SIG-M5 treated with dmso at 0.1 percent for 504 hours (cell line): Measurements from ENCODE around the gene SDK1.

ENCODE experiments used
- DNase-seq: peaks from one replicate; lab custom pipeline; 2025; ENCODE audit not compliant: unreplicated experiment; lab: John Stamatoyannopoulos, UW

The SDK1 gene

DNA sequence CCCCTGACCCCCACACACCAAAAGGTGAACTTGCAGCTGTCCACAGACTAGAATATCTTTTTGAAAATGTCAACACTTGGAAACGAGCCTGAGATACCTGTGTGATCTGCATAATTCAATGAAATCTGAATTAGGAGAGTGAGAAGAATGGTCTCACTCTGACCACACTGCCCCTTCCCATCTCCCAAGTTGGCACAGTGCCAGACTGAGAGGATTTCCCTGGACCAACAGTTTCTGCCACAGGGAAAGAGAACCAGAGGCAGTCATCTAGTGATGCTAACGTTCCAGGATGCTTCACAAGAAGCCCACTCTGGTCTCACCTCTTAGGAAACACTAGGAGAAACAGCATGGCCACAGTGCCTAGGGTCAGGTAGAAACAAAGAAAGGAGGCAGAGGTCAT is 479.0 kb downstream of the SDK1 start:
- DNase-seq = no peak

DNA sequence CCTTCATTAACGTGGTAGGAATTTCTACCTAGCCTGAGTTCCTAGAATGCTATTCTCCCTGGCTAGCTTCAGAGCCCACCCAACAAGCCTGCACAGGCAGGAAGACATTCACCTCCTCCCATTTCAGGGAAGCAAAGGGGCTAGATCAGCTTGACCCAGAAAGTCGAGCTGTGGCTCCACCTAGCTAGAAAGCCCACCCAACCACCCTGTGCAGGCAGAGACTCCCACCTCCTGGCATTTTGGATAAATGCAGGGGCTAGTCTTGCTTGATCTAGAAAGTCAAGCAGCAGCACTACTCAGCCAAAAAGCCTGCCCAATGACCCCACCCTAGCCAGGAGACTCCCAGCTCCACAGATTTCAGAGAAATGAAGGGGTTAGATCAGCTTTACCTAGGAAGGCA is 479.5 kb downstream of the SDK1 start:
- DNase-seq = no peak

DNA sequence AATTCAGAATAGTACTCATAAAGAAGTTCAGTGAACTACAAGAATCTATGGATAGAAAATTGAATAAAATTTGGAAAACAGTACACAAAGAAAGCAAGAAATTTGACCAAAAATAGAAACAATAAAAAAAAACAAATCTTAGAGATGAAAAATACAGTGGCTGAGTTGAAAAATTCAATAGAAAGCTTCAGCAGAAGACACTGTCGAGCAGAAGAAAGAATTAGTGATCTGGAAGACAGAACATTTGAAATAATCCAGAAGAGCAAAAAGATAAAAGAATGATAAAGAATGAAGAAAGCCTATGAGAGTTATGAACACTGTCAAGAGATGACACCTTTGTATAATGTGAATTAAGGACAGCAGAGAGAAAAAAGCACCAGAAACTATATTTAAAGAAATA is 480.6 kb downstream of the SDK1 start:
- DNase-seq = no peak

DNA sequence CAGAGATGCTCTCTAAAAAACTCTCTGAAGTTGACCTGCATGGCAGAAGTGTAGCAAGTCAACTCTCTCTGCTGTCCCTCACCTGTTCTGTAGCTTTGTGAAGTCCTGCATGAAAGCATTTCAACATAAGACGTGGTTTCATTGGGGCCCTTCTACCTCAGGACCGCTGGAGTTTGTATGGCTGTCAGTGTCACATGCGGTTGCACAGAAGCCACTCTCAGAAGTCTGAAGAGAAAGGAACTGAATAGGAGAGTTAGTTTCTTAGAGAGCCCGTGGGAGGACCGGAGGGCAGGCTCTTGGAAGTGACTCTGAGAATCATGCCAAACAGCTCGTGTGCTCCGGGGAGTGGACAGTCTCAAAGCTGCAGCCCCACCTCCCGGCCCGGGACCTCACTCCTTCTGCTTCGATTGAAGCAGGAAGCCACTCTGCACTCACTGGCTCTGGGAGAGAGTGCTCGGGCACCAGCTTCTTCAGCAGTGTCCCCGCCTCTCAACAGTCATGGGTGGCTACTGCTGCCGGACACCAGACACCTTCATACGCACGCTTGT is 486.7 kb downstream of the SDK1 start:
- DNase-seq = no peak

DNA sequence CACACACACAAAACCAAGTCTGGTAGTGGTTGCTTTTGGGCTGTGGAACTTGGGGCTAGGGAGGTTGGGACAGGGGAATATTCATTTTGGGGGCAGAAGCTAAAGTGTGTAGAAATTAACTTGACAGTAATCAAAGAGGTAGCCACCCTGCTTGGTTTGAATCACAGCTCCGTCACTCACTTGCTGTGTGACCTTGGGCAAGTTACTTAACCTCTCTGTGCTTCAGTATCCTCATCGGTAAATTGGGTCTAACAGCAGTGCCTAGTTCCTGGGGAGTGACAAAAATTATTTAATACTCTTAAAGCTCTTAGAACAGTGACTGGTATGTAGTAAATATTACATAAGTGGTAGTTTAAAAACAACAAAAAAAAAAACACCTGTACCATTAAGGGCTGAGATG is 489.8 kb downstream of the SDK1 start:
- DNase-seq = no peak

DNA sequence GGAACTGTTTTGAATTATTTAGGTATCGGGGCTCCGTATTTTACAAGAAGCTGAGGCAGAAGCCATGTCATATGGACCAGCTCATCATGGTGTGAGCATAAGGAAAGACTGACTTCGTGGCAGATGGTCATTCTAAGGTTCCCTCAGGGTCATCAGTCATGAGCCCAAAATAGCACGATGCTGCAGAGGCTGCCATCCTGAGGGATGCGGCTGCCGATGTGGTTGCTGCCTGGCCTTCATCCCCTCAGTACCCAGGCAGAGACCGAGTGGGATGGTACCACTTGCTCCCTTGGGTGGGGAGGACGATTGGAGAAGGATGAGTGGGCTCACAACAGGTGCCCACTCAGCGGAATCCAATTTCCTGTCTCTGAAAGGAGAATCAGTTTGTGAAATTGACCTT is 490.3 kb downstream of the SDK1 start:
- DNase-seq = no peak

DNA sequence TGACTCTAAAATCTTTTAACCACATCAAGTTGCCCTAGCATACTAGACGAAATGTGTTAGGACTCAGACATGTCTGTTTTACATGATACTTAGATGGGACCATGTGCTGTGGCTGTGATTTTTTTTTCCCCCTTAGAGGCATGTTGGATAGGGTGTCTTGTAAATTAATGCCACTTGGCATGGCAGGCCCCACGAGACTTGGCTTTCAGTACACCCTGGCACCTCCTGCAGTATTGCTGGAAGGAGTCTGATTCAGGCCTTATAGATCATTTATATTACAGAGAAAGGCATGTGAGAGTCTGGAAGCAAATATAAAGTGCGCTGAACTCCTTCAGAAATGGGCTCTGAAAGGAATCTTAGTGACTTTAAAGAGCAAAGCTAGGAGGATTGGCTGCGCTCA is 494.1 kb downstream of the SDK1 start:
- DNase-seq = no peak

DNA sequence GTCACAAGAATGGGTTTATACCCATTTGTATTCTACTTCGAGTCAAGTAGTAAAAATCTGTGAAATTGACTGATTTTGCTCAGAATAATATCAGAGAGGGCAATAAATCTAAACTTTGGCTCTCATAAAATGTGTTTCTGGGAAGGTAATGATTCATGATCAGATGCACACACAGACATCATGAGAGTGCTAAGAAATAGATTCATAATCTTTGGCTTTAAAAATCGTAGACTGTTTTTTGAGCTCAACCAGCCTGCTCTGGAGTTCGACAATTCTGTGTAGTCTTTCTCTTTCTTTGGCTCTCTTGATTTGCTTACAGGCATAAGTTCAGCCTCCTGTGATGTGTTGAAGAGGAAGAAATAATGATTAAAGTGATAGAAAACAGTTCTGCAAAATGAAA is 494.7 kb downstream of the SDK1 start:
- DNase-seq = no peak

DNA sequence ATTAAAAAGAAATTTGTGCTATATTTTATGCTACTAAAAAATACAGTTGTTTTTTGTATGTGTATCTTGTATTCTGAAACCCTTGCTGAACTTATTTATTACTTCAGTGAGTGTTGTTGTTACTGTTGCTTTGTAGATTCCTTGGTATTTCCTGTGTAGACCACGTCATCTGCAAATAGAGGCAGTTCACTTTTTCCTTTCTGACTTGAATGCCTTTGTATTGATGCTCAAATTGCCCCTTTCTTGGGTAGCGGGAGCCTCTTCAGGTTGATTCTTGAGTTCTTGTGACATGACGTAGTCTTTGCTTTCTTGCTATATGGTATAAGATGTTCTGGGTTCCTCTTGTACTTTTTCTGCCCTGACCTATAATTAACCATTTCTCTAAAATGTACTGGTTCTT is 504.1 kb downstream of the SDK1 start:
- no peak for DNase-seq

DNA sequence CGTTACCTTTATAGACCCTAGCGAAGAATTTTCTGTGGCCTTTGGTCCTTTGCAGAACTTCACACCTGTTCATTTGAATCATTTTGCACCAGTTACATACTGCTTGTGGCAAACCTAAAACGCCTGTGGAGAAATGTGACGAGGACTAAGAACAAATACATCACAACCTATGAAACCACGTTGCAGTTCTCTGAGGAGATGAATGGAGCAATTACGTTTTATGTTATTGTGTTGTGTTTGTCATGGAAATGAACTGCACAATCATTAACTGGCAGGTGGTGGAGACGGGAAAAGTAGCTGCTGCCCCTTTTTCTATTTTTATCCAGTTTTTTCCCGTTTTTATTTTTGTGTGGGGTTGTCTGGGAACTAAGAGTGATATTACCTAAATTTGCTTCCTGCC is 505.5 kb downstream of the SDK1 start:
- no peak for DNase-seq

DNA sequence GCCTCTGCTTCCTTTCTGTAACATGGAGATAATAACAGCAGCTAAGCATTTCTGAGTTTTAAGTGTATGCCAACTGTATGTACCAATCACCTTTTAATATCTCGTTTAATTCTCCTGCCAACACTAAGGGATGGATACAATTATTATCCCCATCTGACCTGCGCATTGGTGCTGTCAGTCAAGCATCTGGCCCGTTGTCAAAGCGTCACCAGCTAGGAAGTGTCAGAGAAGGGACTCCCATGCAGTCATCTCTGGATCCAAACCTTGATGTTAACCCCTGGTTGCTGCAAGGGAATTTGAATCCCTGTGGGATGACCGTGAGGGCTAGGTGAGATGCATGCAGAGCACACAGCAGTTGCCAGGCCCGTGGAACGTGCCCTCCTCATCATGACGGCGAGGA is 506.8 kb downstream of the SDK1 start:
- DNase-seq = no peak

DNA sequence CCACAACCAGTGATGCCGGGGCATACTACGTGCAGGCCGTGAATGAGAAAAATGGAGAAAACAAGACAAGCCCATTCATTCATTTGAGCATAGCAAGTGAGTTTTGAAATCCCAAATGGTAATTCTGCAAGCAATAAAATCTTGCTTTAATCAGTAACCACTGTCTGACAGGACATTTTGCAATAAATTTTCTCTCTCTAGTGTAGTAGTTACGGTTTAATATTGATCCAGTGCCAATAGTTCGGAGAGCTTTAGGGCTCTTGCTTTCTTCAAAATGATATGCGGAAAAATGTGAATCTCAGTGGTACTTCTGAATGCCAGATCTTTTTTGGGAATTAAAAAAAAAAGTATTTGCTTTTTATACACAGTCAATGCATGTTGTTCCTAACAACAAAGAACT is 520.4 kb downstream of the SDK1 start:
- DNase-seq = no peak

DNA sequence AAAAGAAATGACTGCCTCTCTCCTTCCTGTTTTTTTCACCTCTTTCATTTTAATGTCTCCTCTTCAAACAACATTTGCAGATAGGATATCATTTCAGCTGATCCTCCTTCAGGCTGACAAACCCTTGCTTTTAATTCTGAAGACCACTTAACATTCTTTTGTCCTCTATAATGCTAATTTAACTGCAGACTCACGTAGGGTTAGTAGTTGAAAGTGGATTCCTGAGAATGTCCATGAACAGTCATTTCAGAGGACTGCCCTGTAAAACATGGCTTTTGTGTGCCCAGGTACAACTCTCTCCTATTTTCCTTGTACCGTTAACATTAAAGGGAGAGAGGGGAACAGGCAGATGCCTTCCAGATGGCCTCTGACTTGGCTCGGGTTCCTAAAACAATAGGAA is 524.4 kb downstream of the SDK1 start:
- no peak for DNase-seq

DNA sequence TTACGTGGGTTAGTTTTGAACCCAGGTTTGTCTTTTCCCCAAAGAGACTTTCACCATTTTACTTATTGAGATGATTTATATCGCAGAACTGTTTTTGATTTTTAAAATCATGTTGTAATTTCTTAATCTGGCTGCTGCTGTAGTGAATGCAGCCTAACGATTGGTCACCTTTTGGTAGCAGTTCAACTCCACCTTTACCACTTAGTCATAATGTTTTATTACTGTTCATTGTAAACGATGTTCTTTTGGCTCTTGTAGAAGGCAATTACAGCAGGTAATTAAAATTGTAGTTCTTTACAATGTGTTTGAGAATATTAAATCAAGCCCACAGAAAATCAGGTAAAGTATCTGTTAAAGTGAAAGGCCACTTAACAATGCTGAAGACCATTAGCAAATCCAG is 531.1 kb downstream of the SDK1 start:
- no peak for DNase-seq

DNA sequence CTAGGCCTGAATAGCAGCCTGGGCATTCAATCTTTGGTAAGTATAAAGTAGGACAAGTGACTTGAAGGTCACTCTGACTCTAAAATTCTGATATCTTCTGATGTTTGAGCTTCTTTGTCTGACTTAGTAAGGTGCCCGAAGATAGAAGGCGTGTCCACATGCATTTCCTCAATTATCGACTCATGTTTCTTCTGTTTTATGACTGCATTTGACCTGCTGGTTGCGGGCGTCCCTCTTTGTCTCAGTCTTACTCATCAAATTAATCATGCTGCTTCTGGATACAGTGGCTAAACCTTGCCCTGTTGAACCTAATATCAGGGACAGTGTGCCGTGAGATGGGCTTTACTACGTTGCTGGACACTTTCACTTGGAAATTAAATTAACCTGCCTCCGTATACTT is 534.1 kb downstream of the SDK1 start:
- no peak for DNase-seq

DNA sequence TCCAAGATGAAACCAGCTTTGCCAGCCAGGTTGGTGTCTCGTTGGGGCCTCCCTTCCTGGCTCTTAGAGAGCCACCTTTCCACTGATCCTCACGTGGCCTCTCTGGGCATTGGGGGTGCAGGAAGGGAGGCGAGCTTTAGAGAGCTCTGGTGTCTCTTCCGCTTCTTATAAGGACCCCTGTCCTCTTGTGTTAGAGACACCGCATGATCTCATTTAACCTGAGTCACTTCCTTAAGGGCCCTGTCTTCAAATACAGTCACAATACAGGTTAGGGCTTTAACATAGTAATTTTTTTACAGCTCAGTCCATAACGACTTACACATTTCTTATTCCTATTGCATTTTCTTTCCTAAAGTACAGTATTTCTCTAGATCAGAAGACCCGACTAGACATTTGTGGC is 535.8 kb downstream of the SDK1 start:
- DNase-seq = no peak

DNA sequence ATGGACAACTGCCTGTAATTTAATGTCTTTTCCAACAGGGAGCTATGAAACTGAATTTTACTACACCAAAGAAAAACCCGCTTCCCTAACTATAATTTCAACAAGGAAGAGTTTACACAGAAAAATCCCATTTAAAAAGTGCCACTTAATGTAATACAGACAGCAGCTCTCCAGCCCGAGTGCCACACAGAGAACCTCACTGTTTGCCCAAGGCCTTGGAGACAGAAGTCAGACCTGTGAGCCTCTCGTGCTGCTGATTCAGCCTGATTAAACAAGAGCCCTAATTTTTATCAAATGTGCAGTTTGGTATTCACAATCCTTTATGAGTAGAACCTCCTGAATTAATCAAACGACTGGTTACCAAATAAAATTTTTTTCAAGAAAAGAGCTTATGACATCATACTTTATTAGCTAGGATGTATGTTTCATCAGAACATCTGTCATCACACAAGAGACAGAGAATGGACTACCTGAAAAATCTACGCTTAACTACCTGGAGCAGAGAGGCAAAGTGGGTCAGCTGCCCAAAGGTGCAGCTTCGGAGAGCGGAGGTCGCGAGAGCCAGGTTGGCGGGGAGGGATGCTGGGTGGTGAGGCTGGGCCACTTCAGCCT is 543.6 kb downstream of the SDK1 start:
- no peak for DNase-seq

DNA sequence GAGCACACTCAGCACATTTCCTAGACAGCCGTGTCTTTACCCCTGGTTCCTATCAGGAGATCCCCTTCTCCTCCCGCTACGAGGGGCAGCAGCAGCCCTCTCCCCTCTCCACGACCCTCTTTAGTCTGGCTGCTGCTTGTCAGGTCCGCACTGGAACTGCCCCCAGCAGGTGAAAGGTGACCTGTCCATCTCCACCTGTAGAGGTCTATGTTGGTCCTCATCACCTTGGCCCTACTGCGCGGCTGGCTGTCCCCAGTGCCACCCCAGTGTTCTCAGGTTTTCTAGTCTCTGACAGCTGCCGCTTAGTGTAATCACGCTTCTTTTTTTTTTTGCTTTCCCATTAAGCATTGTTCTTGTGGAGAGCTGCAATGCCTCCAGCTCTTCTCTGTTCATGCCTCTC is 545.7 kb downstream of the SDK1 start:
- DNase-seq = no peak

DNA sequence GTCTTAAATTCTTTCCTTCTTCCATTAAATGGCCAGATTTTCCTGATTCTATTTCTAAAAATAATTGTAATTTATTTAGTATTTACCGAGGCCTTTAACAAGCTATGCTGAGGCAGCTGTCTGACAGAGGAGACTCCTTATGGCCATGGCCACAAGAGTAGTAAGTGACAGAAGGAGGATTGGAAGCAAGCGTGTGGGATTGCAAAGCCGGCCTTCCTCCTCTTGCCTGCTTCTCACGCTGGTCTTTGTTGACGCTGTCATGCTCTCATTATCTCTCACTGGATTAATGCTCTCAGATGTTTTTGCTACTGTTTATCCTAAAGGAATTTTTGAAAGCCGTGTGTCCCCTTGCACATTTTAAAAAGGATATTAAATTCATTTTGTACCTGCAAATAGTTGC is 546.3 kb downstream of the SDK1 start:
- DNase-seq = no peak

DNA sequence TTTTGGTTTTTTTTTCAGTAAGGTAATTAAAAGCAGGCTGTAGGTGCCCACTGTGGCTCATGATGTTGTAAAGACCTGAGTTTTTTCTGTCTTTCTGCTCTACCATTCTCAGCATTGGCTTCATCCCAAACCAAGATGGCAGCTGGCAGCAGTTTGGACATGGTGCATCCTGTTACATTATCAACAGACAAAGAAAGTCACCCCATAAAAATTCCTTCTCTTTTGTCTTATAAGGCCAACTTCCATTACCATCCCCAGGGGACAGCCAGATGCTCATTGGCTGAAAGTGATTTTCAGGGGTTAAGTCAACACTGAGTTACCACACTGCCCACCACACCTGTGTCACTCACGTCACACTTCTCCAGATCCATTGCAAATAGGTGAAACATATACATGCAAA is 558.4 kb downstream of the SDK1 start:
- no peak for DNase-seq

DNA sequence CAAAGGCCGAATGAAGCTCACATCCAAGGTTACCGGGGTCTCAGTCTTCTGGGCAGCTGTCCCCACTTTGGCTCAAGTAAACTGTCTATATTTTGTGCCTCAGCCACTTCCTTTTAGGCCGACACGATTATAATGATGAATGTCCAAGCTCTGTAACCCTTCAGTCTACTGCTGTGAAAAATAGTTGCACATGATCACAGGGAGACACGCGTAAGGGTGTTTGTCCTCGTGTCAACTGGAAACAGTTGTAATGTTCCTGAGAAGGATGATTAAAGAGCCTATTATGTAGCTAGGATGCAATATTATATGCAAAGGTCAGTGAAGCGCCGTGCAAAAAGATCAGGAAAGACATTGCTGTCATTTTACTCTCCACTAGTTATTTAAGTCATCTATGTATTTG is 559.9 kb downstream of the SDK1 start:
- DNase-seq = no peak

DNA sequence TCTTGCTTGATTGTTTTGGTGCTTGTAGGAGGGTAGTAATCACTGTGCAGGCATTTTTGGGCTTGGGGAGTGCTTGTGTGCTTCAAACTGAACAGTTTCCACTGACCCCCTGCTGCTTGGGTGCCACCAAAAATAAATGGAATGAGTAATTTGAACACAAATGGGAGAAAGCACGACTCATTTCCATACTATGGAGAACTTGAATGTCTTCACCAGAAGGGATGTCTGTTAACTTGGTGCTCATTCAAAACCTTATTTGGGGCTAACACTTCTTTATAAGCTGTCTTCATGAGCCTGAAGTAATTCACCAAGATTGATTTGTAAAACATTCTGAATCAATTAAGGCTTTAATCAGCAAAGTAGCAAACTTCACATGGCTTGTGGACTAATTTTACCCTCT is 560.3 kb downstream of the SDK1 start:
- DNase-seq = no peak

DNA sequence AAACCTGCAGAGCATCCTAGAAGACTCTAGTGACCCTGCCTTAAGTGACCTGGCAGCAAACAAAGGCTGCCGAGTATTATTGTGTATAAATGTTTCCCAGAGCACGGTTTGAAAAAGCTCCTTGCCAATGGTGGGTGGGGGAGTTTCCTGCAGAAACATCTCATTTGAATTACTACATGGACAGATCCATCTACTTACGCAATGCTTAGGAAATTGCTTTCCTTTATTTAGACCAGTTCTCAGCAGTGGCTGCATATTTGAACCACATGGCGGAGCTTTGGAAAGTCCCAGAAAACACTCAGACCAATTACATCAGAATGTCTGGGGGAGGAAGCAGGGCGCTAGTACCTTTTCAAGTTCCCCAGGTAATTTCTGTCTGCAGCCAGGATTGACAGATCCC is 560.9 kb downstream of the SDK1 start:
- DNase-seq = no peak

DNA sequence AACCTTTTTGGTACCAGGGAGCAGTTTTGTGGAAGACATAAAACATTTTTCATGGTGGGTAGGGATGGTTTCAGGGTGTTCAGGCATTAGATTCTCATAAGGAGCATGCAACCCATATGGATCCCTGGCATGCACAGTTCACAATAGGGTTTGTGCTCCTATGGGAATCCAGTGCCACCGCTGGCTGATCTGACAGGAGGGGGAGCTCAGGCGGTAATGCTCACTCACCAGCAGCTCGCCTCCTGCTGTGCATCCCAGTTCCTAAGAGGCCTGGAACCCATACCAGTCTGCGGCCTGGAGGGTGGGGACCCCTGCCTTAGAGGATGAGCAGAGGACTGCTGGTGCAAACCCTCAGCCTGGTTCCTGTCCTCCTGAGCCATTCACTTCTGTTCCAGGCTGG is 561.7 kb downstream of the SDK1 start:
- DNase-seq = no peak
